Body of pancreas (tissue), 4 donors: ENCODE results near the gene CSAD.

Source experiments
- POLR2A ChIP-seq, 3 donors: fragments of 450-650 bp; IDR thresholded peaks; one replicate each; pipeline ENCODE4 v1.6.1; 2016; ENCODE audit warnings: antibody characterized with exemption in 3 of 3, mild to moderate bottlenecking in 2 of 3
- TF ChIP-seq, protein P1 (sequence below), 7 experiments: fragments of 450-650 bp in 4 of 7; fragments of 200-600 bp in 3 of 7; sonication (generic) in 3 of 7; IDR thresholded peaks; one replicate each; pipeline ENCODE4 v1.5.1; 2016 to 2019; ENCODE audit warnings: antibody characterized with exemption in 7 of 7

DNA sequence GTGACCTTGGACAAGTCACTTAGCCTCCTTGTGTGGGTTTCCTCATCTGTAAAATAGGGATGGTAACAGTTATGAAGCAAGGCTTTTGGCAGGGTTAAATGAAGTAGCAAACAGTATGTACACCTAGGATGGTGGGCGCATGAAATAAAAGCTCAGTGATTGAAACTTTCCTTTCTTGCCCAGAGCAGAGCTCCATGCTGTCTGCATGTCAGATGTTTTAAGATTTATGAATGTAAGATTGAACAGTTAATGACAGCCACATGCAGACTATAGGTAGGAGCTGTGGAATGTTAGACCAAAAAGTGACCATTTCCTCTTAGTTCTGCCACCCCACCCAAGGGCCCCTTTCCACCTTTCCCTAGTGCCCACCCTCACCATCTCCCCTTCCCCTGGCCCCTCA lies 14.2 kb upstream of the CSAD start:
- TF ChIP-seq, protein P1, sequence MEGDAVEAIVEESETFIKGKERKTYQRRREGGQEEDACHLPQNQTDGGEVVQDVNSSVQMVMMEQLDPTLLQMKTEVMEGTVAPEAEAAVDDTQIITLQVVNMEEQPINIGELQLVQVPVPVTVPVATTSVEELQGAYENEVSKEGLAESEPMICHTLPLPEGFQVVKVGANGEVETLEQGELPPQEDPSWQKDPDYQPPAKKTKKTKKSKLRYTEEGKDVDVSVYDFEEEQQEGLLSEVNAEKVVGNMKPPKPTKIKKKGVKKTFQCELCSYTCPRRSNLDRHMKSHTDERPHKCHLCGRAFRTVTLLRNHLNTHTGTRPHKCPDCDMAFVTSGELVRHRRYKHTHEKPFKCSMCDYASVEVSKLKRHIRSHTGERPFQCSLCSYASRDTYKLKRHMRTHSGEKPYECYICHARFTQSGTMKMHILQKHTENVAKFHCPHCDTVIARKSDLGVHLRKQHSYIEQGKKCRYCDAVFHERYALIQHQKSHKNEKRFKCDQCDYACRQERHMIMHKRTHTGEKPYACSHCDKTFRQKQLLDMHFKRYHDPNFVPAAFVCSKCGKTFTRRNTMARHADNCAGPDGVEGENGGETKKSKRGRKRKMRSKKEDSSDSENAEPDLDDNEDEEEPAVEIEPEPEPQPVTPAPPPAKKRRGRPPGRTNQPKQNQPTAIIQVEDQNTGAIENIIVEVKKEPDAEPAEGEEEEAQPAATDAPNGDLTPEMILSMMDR (IDR thresholded peaks at IDR 0.05) = no peak
- no peak for TF ChIP-seq POLR2A (IDR thresholded peaks at IDR 0.05)
